Chondrocyte (in vitro differentiated cells): Measurements from ENCODE around the gene TRNT1. TPM values are rescaled to one million over a fixed set of nuclear protein-coding genes. Genes with fewer than 3 reads are reported as not detected.

Experiments used
- DNase-seq: peaks from one replicate; pipeline ENCODE4 v3.0.0; 2021; ENCODE audit warnings: mixed read lengths, low spot score
- H3K27ac Mint-ChIP-seq: one replicate; pipeline ENCODE4 v1.8.0; 2021; ENCODE audit warnings: mild to moderate bottlenecking, moderate library complexity, mixed read lengths; ENCODE audit not compliant: unreplicated experiment
- H3K27me3 Mint-ChIP-seq: 2 replicates; pipeline ENCODE4 v1.8.0; 2021; ENCODE audit warnings: low read depth, mixed read lengths
- H3K36me3 Mint-ChIP-seq: 2 replicates; pipeline ENCODE4 v1.8.0; 2021; ENCODE audit warnings: low read depth, mixed read lengths
- H3K4me1 Mint-ChIP-seq: 2 replicates; pipeline ENCODE4 v1.8.0; 2021; ENCODE audit warnings: low read depth, mild to moderate bottlenecking, mixed read lengths
- H3K4me3 Mint-ChIP-seq: one replicate; pipeline ENCODE4 v1.8.0; 2021; ENCODE audit warnings: mild to moderate bottlenecking, moderate library complexity, mixed read lengths; ENCODE audit not compliant: unreplicated experiment
- H3K9me3 Mint-ChIP-seq: 2 replicates; pipeline ENCODE4 v1.8.0; 2021; ENCODE audit warnings: low read depth, mixed read lengths
- CTCF ChIP-seq: fragments of 200-600 bp; sonication (generic); IDR thresholded peaks from 2 replicates; pipeline ENCODE4 v1.5.0; 2021; ENCODE audit warnings: antibody characterized with exemption, mild to moderate bottlenecking, moderate library complexity
- total RNA-seq: library from RNA; stranded (reverse); gene quantifications from 3 replicates; pipeline ENCODE4 v1.2.1, GENCODE V29; 2021

TRNT1 gene
- total RNA-seq, 1 donor from 2014 or later, result 24.4 TPM

- Mint-ChIP-seq H3K36me3 (no peaks in the 10 kb centered on the region), H3K4me1 (no peaks in the 10 kb centered on the region), H3K27ac (no peak overlapping the region), H3K27me3 (peaks cover 33% of the 10 kb centered on the region), H3K9me3 (no peaks in the 10 kb centered on the region), H3K4me3 (no peak overlapping the region)
- no peak for DNase-seq
- no peak for TF ChIP-seq CTCF
Measured at GRCh38 chr3:3105815-3106214, 20.9 kb upstream of the TRNT1 start.

DNA sequence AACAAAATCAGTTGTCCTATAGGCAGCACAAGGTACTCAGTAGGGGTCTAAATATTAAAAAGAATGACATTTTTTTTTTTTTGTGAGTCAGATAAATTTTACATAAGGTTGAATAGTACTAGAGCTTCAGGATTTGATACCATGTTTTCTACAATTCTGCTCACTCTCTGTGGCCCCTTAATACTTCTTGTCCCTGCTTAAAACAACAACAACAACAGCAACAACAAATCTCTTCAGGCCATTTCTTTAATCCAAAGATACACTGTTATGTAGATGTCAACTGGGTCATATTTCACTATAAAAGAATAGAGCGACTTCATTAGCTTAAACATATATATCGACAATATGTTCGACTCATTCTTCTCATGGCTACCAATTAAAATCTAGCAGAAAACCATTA, 19.6 kb upstream of the TRNT1 start:
- DNase-seq, result no peak
- Mint-ChIP-seq H3K27me3 (peaks cover 38% of the 10 kb centered on the region), H3K4me3 (no peak overlapping the region), H3K9me3 (no peaks in the 10 kb centered on the region), H3K4me1 (no peaks in the 10 kb centered on the region), H3K36me3 (no peaks in the 10 kb centered on the region), H3K27ac (no peak overlapping the region)
- TF ChIP-seq CTCF, result no peak

- Mint-ChIP-seq H3K27me3 (peaks cover 38% of the 10 kb centered on the region), H3K9me3 (no peaks in the 10 kb centered on the region), H3K36me3 (no peaks in the 10 kb centered on the region), H3K4me1 (no peaks in the 10 kb centered on the region), H3K4me3 (no peak overlapping the region), H3K27ac (no peak overlapping the region)
- no peak for DNase-seq
- no peak for TF ChIP-seq CTCF
Measured at GRCh38 chr3:3107858-3108257, 18.9 kb upstream of the TRNT1 start.

GRCh38 chr3:3109407-3110298, 17.1 kb upstream of the TRNT1 start:
- Mint-ChIP-seq H3K9me3 (no peaks in the 10 kb centered on the region), H3K4me3 (no peak overlapping the region), H3K27me3 (peaks cover 38% of the 10 kb centered on the region), H3K27ac (no peak overlapping the region), H3K36me3 (no peaks in the 10 kb centered on the region), H3K4me1 (no peaks in the 10 kb centered on the region)
- DNase-seq, result no peak
- TF ChIP-seq CTCF, result no peak

GRCh38 chr3:3110299-3110630, 16.5 kb upstream of the TRNT1 start, which contains the start of gene IL5RA:
TSS of gene IL5RA (minus strand) at chr3:3110374. CDS start at chr3:3104984, 5,390 bp downstream.
- Mint-ChIP-seq H3K27ac (no peak within 1 kb of the TSS), H3K4me3 (no peak within 1 kb of the TSS), H3K9me3 (no peaks in the 10 kb centered on the region), H3K4me1 (no peaks in the 10 kb centered on the region), H3K36me3 (no peaks in the 10 kb centered on the region), H3K27me3 (peaks cover 35% of the 10 kb centered on the region)
- no peak for TF ChIP-seq CTCF
- no peak for DNase-seq
